Measurements from ENCODE around the gene P2RX2. TPM values are rescaled to one million over a fixed set of nuclear protein-coding genes. Genes with fewer than 3 reads are reported as not detected.

Gene P2RX2
- total RNA-seq, 4 donors from 2014 or later, result 0.47 to 3.9 (median 3.3) TPM

GRCh38 chr12:132610866-132611602 is 7.5 kb upstream of the P2RX2 start:
- Histone ChIP-seq H3K27ac (no peak overlapping the region), H3K4me1 (peaks cover 0 to 15% (median 0%) of the 10 kb centered on the region in 3 donors), H3K9me3 (peaks cover 0 to 13% (median 0%) of the 10 kb centered on the region in 3 donors), H3K4me3 (peak overlapping the region in 1 of 2 donors; percentile 32), H3K27me3 (peaks cover 68% of the 10 kb centered on the region), H3K36me3 (no peaks in the 10 kb centered on the region)
- 60 to 73% methylated on average over 2 to 9 of the region's 33 CpGs for WGBS, 2 donors (ENCODE audit: low coverage in 1 of 2)
- no peak for TF ChIP-seq POLR2A (IDR thresholded peaks at IDR 0.05)
- TF ChIP-seq, protein P1, sequence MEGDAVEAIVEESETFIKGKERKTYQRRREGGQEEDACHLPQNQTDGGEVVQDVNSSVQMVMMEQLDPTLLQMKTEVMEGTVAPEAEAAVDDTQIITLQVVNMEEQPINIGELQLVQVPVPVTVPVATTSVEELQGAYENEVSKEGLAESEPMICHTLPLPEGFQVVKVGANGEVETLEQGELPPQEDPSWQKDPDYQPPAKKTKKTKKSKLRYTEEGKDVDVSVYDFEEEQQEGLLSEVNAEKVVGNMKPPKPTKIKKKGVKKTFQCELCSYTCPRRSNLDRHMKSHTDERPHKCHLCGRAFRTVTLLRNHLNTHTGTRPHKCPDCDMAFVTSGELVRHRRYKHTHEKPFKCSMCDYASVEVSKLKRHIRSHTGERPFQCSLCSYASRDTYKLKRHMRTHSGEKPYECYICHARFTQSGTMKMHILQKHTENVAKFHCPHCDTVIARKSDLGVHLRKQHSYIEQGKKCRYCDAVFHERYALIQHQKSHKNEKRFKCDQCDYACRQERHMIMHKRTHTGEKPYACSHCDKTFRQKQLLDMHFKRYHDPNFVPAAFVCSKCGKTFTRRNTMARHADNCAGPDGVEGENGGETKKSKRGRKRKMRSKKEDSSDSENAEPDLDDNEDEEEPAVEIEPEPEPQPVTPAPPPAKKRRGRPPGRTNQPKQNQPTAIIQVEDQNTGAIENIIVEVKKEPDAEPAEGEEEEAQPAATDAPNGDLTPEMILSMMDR (IDR thresholded peaks at IDR 0.05), result no peak
- TF ChIP-seq POLR2AphosphoS5 (IDR thresholded peaks at IDR 0.05), result no peak
- TF ChIP-seq EP300 (IDR thresholded peaks at IDR 0.05), result no peak
- no peak for ATAC-seq

- Histone ChIP-seq H3K27me3 (peaks cover 68% of the 10 kb centered on the region), H3K9me3 (peaks cover 0 to 19% (median 0%) of the 10 kb centered on the region in 3 donors), H3K4me1 (peaks cover 0 to 15% (median 0%) of the 10 kb centered on the region in 3 donors), H3K27ac (no peak overlapping the region), H3K36me3 (no peaks in the 10 kb centered on the region), H3K4me3 (no peak overlapping the region)
- ATAC-seq, result no peak
- TF ChIP-seq, protein P1 (IDR thresholded peaks at IDR 0.05), result no peak
- TF ChIP-seq POLR2AphosphoS5 (IDR thresholded peaks at IDR 0.05) (no peak), POLR2A (IDR thresholded peaks at IDR 0.05) (no peak), EP300 (IDR thresholded peaks at IDR 0.05) (no peak)
- WGBS, 2 donors (ENCODE audit: low coverage in 1 of 2), result 96% methylated on average over 4 of the region's 10 CpGs; no CpG with 5 or more reads in 1 of the 2 donors
Observed at GRCh38 chr12:132611620-132612019, 7.0 kb upstream of the P2RX2 start.

GRCh38 chr12:132614029-132614428 is 4.5 kb upstream of the P2RX2 start:
- Histone ChIP-seq H3K27me3 (peaks cover 71% of the 10 kb centered on the region), H3K27ac (no peak overlapping the region), H3K36me3 (no peaks in the 10 kb centered on the region), H3K4me1 (peaks cover 0 to 34% (median 0%) of the 10 kb centered on the region in 3 donors), H3K4me3 (no peak overlapping the region), H3K9me3 (peaks cover 0 to 28% (median 0%) of the 10 kb centered on the region in 3 donors)
- no peak for ATAC-seq
- WGBS, 2 donors (ENCODE audit: low coverage in 1 of 2), result 75 to 92% methylated on average over 2 of the region's 5 CpGs
- TF ChIP-seq POLR2AphosphoS5 (IDR thresholded peaks at IDR 0.05) (no peak), POLR2A (IDR thresholded peaks at IDR 0.05) (no peak), EP300 (IDR thresholded peaks at IDR 0.05) (no peak)
- TF ChIP-seq, protein P1 (IDR thresholded peaks at IDR 0.05), result no peak

GRCh38 chr12:132614861-132615578 is 3.6 kb upstream of the P2RX2 start:
- Histone ChIP-seq H3K27me3 (peaks cover 71% of the 10 kb centered on the region), H3K36me3 (no peaks in the 10 kb centered on the region), H3K4me1 (peaks cover 0 to 38% (median 0%) of the 10 kb centered on the region in 3 donors), H3K9me3 (peaks cover 0 to 28% (median 0%) of the 10 kb centered on the region in 3 donors), H3K27ac (no peak overlapping the region), H3K4me3 (no peak overlapping the region)
- 0% methylated on average over 2 to 3 of the region's 18 CpGs for WGBS, 2 donors (ENCODE audit: low coverage in 1 of 2)
- no peak for TF ChIP-seq POLR2A (IDR thresholded peaks at IDR 0.05)
- TF ChIP-seq EP300 (IDR thresholded peaks at IDR 0.05), result no peak
- TF ChIP-seq POLR2AphosphoS5 (IDR thresholded peaks at IDR 0.05), result peak; percentile 17
- TF ChIP-seq, protein P1 (IDR thresholded peaks at IDR 0.05), result peak in 3 of 4 experiments; percentile 89 to 94 (median 92)
- peak; percentile 84 for ATAC-seq
